CD4-positive, alpha-beta T cell treated with Interleukin-17A for 1 hour (primary cell): ENCODE data around the gene SF3A1.
"Not testable (repeated sequence)": the region's sequence is repeated elsewhere in the genome, so short reads cannot be mapped to it uniquely, and the experiment has no call there.

Source experiments
- DNase-seq: peaks from one replicate; pipeline ENCODE4 v3.0.0-alpha.2; 2020

The SF3A1 gene

GRCh38 chr22:30356449-30357235 is at the start of gene SF3A1, which contains the start of gene CCDC157:
SF3A1 (minus strand) TSS chr22:30356894; CDS start chr22:30356792, 102 bp downstream.
CCDC157 (plus strand) TSS chr22:30357007; CDS start chr22:30366001, 8,994 bp downstream.
- DNase-seq = peak; percentile 86

GRCh38 chr22:30406400-30406799 is 49.7 kb upstream of the SF3A1 start:
- no peak for DNase-seq

DNA sequence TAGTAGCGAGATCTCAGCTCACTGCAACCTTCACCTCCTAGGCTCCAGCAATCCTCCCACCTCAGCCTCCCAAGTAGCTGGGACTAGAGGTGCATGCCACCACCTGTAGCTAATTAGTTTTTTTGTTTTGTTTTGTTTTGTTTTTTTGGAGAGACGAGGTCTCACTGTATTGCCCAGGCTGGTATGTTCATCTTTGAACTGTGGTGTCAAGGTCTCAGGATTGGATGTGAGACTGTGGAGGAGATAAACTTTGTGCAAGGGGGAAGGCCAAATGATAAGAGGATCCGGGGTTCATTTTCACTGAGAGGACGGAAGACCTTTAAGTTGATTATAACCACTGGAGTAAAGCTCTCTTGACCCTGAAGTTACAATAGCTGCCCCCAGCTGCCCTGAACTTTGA is 49.0 kb upstream of the SF3A1 start:
- no peak for DNase-seq

- DNase-seq = no peak
Observed at GRCh38 chr22:30404307-30404706, 47.6 kb upstream of the SF3A1 start.

DNA sequence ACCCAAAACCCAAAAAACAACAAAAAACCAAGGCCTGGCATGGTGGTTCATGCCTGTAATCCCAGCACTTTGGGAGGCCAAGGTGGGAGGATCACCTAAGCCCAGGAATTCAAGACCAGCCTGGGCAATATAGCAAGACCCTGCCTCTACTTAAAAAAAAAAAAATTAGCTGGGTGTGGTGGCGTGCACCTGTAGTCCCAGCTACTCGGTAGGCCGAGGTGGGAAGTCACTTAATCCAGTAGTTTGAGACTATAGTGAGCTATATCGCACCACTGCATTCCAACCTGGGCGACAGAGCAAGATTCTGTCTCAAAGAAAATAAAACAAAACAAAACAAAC is 46.0 kb upstream of the SF3A1 start:
- not testable (repeated sequence) for DNase-seq

- DNase-seq = no peak
Observed at GRCh38 chr22:30402028-30402765, 45.5 kb upstream of the SF3A1 start.

DNA sequence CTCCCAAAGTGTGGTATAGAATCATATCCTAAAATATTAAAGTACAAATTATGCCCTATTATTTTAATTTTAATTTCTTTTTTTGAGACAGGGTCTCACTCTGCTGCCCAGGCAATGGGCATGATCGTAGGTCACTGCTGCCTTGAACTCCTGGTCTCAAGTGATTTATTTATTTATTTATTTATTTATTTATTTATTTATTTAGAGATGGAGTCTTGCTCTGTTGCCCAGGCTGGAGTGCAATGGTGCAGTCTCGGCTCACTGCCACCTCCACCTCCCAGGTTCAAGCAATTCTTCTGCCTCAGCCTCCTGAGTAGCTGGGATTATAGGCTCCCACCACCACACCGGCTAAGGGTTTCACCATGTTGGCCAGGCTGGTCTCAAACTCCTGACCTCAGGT is 44.3 kb upstream of the SF3A1 start:
- DNase-seq = not testable (repeated sequence)

DNA sequence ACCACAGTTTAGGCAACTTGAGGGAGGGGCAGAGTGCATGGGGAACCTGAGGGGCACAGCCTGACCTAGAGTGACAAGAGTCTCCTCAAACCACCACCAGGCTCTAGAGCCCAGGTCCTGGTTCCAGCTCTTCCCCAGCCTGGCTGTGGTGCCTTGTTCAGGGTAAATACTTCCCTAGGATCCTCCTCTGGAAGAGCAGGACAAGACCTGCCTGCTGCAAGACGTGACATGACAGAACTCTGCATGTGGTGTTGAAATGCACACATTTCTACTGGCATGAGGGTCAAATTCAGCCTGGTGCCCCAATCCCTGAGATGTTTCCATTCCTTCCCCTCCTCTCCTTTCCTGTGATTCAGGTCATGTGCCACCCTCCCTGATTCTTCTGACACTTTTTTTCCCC is 43.5 kb upstream of the SF3A1 start:
- no peak for DNase-seq

- DNase-seq = no peak
Observed at GRCh38 chr22:30399718-30400117, 43.0 kb upstream of the SF3A1 start.

DNA sequence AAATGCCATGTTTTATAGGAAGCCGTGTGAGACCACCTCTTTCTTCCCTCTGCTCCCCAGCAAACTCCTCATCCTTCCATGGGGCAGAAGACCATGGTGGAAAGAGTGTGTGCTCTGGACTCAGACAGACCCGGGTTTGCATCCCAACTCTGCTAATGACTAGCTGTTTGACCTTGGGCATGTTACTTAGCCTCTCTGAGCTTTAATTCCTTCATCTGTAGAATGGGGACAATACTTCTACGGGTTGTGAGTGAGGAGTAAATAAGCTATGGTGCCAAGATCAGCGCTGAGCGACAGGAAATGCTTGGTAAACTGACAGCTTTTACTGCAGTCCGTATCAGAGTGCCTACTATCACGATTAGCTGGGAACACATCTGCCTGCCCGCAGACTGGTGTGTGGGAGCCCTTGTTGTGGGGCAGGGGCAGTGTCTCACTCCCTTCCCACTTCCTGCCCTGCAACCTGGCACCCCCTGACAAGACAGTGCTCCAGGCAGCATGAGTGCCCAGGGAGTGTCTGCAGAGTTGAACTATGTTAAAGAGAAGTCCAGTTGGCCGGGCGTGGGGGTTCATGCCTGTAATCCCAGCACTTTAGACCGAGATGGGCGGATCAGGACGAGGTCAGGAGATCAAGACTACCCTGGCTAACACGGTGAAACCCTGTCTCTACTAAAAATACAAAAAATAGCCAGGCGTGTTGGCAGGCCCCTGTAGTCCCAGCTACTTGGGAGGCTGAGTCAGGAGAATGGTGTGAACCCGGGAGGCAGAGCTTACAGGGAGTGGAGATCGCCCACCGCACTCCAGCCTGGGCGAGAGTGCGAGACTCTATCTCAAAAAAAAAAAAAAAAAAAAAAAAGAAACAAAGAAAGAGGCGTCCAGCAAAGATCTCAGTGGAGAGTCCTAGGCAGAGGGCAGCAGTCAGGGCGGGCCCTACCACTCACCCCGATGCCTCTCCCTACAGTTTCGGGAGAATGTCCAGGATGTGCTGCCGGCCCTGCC is 42.3 kb upstream of the SF3A1 start:
- no peak for DNase-seq

DNA sequence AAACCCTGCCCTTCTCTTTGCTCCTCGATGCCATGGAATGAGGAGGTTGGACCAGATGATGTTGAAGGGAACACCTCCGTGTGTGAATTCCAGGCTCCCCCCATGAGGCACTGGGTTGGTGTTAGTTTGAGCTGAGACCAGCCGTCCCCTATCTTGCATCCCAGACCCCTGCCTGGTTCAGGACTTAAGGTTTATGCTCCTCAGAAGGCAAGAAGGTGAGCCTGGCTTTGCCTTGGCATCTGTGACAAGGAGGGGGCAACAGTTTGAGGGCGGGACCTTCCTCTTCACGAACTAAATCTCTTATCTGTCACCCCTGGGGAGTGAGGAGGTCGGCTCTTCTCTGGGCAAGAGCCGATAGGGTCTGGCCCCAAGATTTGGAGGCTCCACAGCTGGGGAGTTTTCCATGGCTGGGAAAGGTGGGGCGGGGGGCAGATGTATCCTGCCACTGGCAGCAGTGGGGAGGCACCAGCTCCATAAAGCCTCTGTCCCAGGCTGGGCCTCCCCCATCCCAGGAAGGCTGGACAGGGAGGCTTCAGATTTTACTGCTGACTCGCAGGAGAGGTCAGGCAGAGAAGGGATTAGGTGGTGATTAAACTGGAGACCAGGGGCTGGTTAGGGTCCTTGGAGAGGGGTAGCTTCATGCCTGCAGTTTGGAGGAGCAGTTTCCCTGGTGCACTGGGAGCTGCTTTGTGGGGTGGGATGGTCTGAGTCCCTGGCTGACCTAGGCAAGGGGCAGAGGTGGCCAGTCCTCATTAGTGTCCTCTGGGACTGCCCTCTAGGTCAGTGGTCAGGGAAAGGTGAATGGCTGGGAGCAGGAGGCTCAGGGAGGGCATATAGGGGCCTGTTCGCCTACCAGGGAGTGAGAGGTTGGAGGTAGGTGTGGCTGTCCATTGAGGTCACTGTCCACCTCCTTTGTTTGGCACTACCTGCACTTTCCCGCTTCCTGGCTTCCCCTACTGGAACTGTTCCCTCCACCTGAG is 41.3 kb upstream of the SF3A1 start:
- no peak for DNase-seq

DNA sequence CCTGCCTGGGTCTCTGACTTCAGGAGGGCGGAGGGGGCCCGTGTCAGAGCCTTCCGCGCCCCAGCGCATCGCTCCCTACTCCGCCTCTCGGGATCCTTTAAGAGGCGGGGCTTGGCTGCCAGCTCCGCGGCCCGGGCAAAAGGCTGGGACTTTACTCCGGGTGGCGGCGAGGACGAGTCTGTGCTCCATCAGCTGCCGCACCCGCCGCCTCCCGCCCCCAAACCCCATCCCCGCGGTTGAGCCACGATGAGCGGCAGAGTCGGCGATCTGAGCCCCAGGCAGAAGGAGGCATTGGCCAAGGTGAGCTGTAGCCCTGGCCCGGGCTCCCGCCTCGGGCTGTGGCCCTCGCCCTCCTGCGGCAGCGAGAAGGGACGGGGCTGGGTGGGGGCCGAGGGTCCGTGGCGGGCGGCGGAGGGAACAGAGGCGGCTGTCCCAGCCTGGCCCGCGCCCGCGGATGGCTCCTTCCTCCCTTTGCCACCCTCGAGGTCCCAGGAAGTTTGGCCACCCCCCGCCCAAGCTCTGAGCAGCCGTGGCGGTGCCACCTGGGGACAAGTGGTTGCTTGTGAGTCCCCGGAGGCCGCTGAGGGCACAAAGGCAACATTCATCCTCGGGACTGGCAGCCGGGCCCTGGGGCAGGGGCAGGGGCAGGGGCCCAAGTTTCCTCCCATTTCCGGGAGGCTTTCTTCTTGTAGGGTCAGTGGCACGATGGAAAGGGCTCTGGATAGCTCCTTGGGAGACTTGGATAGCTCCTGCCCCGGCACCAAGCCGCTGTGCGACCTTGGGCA is 40.4 kb upstream of the SF3A1 start, which contains the start of gene SEC14L2:
Gene SEC14L2, plus strand, starts transcription at position 148 of the 785 bp plus-strand sequence. Its CDS starts 99 bp downstream, at position 247.
- DNase-seq = peak; percentile 61

- DNase-seq = no peak
Observed at GRCh38 chr22:30393885-30394284, 37.2 kb upstream of the SF3A1 start.

DNA sequence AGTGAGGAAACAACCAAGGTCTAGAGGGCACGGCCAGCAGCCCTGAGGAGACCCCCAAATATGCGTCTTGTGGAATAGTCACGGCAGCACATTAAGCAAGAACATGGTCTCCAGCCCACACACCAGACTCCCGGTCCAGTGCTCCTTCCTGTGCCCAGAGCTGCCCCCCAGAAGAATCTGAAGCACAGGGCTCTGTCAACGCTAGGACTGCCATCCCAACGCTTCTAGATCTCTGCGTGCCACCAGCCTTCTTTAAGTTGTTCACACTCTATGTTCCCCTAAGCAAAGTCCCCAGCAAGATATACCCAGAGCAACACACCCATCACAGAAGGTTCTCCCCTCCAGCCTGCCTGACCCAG is 36.6 kb upstream of the SF3A1 start:
- no peak for DNase-seq

- DNase-seq = no peak
Observed at GRCh38 chr22:30392661-30393321, 36.1 kb upstream of the SF3A1 start.

GRCh38 chr22:30390974-30391691 is 34.4 kb upstream of the SF3A1 start:
- peak; percentile 83 for DNase-seq

DNA sequence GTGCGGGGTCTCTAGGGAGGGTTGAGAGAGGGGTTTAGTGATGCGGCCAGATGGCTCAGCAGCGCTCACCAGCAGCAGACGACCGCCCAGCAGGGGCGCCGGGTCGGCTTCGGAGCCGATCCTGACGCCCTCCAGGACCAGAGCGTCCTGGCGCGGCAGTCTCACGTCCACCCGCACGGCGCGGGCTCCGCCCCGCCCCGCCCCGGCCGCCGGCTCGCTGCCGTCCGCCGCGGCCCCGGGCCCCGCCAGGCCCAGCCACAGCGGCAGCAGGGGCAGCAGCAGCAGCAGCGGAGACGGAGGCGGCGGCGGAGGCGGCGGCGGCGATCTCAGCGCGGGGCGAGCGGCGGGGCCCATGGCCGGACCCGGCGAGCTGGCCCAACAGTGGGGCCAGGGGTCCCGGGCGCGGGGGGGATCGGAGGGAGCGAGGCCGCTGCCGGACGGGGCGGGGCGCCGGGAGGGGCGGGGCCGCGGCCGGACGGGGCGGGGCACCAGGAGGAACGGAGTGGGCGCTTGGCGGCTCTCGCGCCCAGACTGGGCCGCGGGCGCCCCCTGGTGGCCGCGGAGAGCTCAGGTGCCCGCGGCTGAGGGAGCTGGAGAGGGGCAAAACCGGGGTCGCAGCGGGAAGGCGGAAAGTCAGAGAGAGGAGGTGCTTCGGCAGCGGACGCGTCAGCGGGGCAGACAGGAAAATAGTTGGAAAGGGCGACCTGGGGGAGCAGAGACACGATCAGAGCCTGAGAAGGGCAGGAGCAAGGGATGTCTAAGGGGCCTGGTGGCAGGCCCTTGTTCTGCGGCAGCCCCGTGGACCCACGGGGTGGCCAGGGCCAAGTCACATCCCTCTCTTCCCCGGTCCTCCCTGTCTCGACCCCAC is 30.5 kb upstream of the SF3A1 start, which contains the start of gene RNF215:
Gene RNF215, minus strand, starts transcription at position 452 of the 868 bp plus-strand sequence. Its CDS starts 98 bp downstream, at position 354.
- DNase-seq = peak; percentile 76

- no peak for DNase-seq
Observed at GRCh38 chr22:30386608-30386959, 29.9 kb upstream of the SF3A1 start.
